Heart left ventricle (tissue), 16 donors: ENCODE data around the gene HTR4. TPM values are rescaled to one million over a fixed set of nuclear protein-coding genes. Genes with fewer than 3 reads are reported as not detected.
A peak's percentile ranks its signal among the peaks of the same experiment; 100 is the strongest.

Experiments used
- ATAC-seq, 4 donors: fragments of 200-7000 bp; cut with Tn5 transposase; one replicate each; pipeline ENCODE4 v1.9.1; 2020 to 2022; ENCODE audit warnings: moderate library complexity in 4 of 4, mild to moderate bottlenecking in 3 of 4, moderate number of reproducible peaks in 1 of 4
- DNase-seq, 5 donors: peaks; one replicate each; pipeline ENCODE4 v3.0.0-alpha.2; 2020
- H3K27ac ChIP-seq, 12 donors: fragments of 200-600 bp; sonication (generic) in 4 of 12; one replicate each; pipeline versions ENCODE4 v1.5.0 to v1.8.0; 2016 to 2022; ENCODE audit warnings: mild to moderate bottlenecking in 2 of 12
- H3K27me3 ChIP-seq, 9 donors: fragments of 200-600 bp; sonication (generic) in 2 of 9; one replicate each; pipeline versions ENCODE4 v1.5.1 to v1.8.0; 2016 to 2022; ENCODE audit warnings: mild to moderate bottlenecking in 3 of 9
- H3K36me3 ChIP-seq, 9 donors: fragments of 200-600 bp; sonication (generic) in 2 of 9; one replicate each; pipeline versions ENCODE4 v1.5.0 to v1.8.0; 2018 to 2022; ENCODE audit warnings: mild to moderate bottlenecking in 2 of 9
- H3K4me1 ChIP-seq, 12 donors: fragments of 200-600 bp; sonication (generic) in 4 of 12; one replicate each; pipeline versions ENCODE4 v1.5.0 to v1.8.0; 2016 to 2022; ENCODE audit warnings: mild to moderate bottlenecking in 3 of 12
- H3K4me3 ChIP-seq, 12 donors: fragments of 200-600 bp; sonication (generic) in 4 of 12; one replicate each; pipeline versions ENCODE4 v1.5.0 to v1.8.0; 2017 to 2022; ENCODE audit warnings: mild to moderate bottlenecking in 9 of 12, moderate library complexity in 4 of 12
- H3K9me3 ChIP-seq, 12 donors: fragments of 200-600 bp; sonication (generic) in 4 of 12; one replicate each; pipeline versions ENCODE4 v1.5.0 to v1.8.0; 2016 to 2022; ENCODE audit warnings: mild to moderate bottlenecking in 1 of 12
- POLR2A ChIP-seq, 2 donors: fragments of 450-650 bp; IDR thresholded peaks; one replicate each; pipeline ENCODE4 v1.6.1; 2017; ENCODE audit warnings: antibody characterized with exemption in 2 of 2, mild to moderate bottlenecking in 2 of 2, moderate library complexity in 2 of 2
- WGBS, 4 donors: extraction: QIAGEN DNeasy Blood & Tissue Kit in 2 of 4; methylation state at CpG; one replicate each; pipeline versions ENCODE4 v1.1.5 to v1.1.7; 2013 to 2018; 5-methylcytosine and 5-hydroxymethylcytosine counted together
- intact Hi-C, 10 donors: fragments of 100-400 bp; cut with DNase I; formaldehyde crosslinking; loops; one replicate each; pipeline versions ENCODE4 v1.11.1 to v1.14.2; 2022
- polyA plus RNA-seq, 2 donors: library from polyadenylated mRNA; stranded (reverse); fragments of 200-250 nt; gene quantifications; one replicate each; pipeline ENCODE4 v1.2.3, GENCODE V29; 2013
- total RNA-seq, 9 donors: library from RNA; depleted of rRNA in 2 of 9; stranded (reverse); fragments of >200 nt in 2 of 9; fragmentation: NEBNext Ultra II Directional in 3 of 9; extraction: Animal tissue kit (Norgen Biotek cat#: 25700) in 3 of 9; gene quantifications; one replicate each; pipeline versions ENCODE4 v1.1.0 to v1.2.4, GENCODE V29; 2016 to 2023
- TF ChIP-seq, protein P1 (sequence below), 12 donors: fragments of 200-600 bp; sonication (generic) in 4 of 12; IDR thresholded peaks; one replicate each; pipeline versions ENCODE4 v1.5.0 to v1.8.0; 2018 to 2022; ENCODE audit warnings: antibody characterized with exemption in 12 of 12, mild to moderate bottlenecking in 5 of 12
- donor health status: ischemic (EF 13 %, LVEDD 7.1; RV severe dilation, severe dysfunction).
- donor health status: healthy with polysubstance abuse.
- donor health status: DM: no; HTN: yes; CAD: no.
- donor health status: DM: no; HTN: no; CAD: no.
- donor health status: ischemic (EF 25% LVEDD 6.9; RV normal size, moderate dysfunction).
- donor health status: ischemic (EF 25% LVEDD 5.7; RV mildly dilated, moderate dysfunction).
- donor health status: healthy.
- donor health status: DM: yes; HTN: yes; CAD: no.
- donor health status: ischemic (EF 35%, LVEDD 5.7; RV mildly dilated, moderate dysfunction).
- donor health status: nonischemic (EF 11% LVEDD 7.7; RV severe dilation, severe dysfunction).
- donor health status: DM: yes; HTN: yes; CAD: no.
- donor health status: PGD.
- donor health status: ischemic (EF 29% LVEDD 5.4; RV normal size, mild dysfunction).
- donor health status: nonischemic (EF 23%, LVEDD 6.1; RV moderate dilation, normal function).

Gene HTR4
- total and polyA plus RNA-seq, 11 donors, result 0.11 to 1.6 (median 0.27) TPM; not detected in 4

DNA sequence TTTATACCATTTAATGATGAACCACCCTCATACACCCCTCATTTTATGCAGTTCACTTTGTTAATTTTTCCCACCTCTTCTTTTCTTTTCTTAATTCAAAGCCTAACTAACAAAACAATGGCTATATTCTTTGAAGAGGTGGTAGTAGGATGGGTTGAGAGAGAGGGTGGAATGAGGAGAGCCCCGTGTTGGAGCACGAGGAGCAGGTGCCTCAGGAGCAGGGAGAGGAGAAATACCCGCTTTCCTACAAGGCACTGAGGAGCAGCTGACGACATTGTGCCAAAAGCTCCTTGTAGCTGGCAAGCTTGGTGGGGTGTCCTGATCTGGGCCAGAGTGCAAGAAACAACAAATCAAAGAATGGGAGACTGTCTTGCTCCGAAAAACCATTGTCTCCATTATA lies 129.6 kb downstream of the HTR4 start:
- no peaks in the 10 kb centered on the region for H3K36me3 ChIP-seq
- peaks cover 0 to 11% (median 7%) of the 10 kb centered on the region in 12 donors for H3K9me3 ChIP-seq
- TF ChIP-seq, protein P1, sequence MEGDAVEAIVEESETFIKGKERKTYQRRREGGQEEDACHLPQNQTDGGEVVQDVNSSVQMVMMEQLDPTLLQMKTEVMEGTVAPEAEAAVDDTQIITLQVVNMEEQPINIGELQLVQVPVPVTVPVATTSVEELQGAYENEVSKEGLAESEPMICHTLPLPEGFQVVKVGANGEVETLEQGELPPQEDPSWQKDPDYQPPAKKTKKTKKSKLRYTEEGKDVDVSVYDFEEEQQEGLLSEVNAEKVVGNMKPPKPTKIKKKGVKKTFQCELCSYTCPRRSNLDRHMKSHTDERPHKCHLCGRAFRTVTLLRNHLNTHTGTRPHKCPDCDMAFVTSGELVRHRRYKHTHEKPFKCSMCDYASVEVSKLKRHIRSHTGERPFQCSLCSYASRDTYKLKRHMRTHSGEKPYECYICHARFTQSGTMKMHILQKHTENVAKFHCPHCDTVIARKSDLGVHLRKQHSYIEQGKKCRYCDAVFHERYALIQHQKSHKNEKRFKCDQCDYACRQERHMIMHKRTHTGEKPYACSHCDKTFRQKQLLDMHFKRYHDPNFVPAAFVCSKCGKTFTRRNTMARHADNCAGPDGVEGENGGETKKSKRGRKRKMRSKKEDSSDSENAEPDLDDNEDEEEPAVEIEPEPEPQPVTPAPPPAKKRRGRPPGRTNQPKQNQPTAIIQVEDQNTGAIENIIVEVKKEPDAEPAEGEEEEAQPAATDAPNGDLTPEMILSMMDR (IDR thresholded peaks at IDR 0.05), result no peak
- TF ChIP-seq POLR2A (IDR thresholded peaks at IDR 0.05), result no peak
- no peaks in the 10 kb centered on the region for H3K27me3 ChIP-seq
- H3K27ac ChIP-seq, result no peak overlapping the region
- no peak for ATAC-seq
- WGBS, 4 donors, result 74 to 91% (median 83%) methylated on average over 5 of the region's 5 CpGs
- H3K4me3 ChIP-seq, result no peak overlapping the region
- no peak for DNase-seq
- H3K4me1 ChIP-seq, result no peaks in the 10 kb centered on the region
- intact Hi-C loops, result no loop called here

DNA sequence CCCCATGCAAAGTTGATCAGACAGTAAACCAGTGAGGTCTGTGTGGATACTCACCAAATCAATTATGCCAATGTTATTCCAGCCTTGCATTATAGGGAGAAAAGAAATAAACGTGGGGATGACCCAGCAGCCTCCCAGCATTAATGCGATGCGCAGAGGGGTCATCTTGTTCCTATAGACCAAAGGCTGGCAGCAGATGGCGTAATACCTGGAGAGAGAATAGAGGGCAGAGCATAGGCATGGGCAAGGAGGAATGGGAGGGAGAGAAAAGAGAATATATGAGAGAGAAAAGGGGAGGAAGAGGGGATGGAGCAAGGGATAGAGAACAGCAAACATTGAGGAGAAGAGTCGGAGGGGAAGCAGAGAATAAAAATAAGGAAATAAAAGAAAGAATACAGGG lies 131.2 kb downstream of the HTR4 start:
- Histone ChIP-seq H3K27me3 (no peaks in the 10 kb centered on the region), H3K4me3 (no peak overlapping the region), H3K9me3 (no peaks in the 10 kb centered on the region), H3K4me1 (no peaks in the 10 kb centered on the region), H3K36me3 (no peaks in the 10 kb centered on the region), H3K27ac (no peak overlapping the region)
- 73 to 77% (median 74%) methylated on average over 5 of the region's 5 CpGs for WGBS, 4 donors
- ATAC-seq (no peak), DNase-seq (no peak)
- no peak for TF ChIP-seq POLR2A (IDR thresholded peaks at IDR 0.05)
- TF ChIP-seq, protein P1 (IDR thresholded peaks at IDR 0.05), result no peak
- intact Hi-C loops, result no loop called here

DNA sequence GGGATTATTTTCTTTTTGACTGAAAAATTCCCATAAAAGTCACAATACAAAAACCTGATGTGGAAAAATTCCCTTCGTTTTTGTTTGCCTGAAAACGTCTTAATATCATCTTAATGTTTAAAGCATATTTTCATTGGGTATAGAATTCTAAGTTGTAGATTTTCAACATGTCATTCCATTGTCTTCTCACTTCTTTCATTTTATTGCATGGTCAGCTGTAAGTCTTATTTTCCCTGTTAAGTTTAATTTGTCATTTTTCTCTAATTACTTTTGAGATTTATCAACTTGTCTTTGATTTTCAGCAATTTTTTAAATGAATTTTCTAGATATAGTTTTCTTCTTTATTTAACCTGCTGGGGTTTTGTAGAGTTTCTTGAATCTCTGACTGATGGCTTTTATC lies 138.9 kb downstream of the HTR4 start:
- Histone ChIP-seq H3K27me3 (no peaks in the 10 kb centered on the region), H3K4me3 (no peak overlapping the region), H3K36me3 (no peaks in the 10 kb centered on the region), H3K27ac (no peak overlapping the region), H3K4me1 (peaks cover 0 to 4% (median 0%) of the 10 kb centered on the region in 12 donors), H3K9me3 (peaks cover 0 to 10% (median 0%) of the 10 kb centered on the region in 12 donors)
- DNase-seq (no peak), ATAC-seq (no peak)
- intact Hi-C loops, result no loop called here
- no peak for TF ChIP-seq POLR2A (IDR thresholded peaks at IDR 0.05)
- TF ChIP-seq, protein P1 (IDR thresholded peaks at IDR 0.05), result no peak
- 54 to 79% (median 71%) methylated on average over 2 of the region's 2 CpGs for WGBS, 4 donors

GRCh38 chr5:148514344-148514743 lies 140.0 kb downstream of the HTR4 start:
- DNase-seq (no peak), ATAC-seq (peak in 1 of 4 donors; percentile 33)
- Histone ChIP-seq H3K9me3 (peaks cover 0 to 10% (median 0%) of the 10 kb centered on the region in 12 donors), H3K4me3 (no peak overlapping the region), H3K27me3 (no peaks in the 10 kb centered on the region), H3K36me3 (no peaks in the 10 kb centered on the region), H3K27ac (no peak overlapping the region), H3K4me1 (peaks cover 0 to 4% (median 0%) of the 10 kb centered on the region in 12 donors)
- TF ChIP-seq POLR2A (IDR thresholded peaks at IDR 0.05), result no peak
- TF ChIP-seq, protein P1 (IDR thresholded peaks at IDR 0.05), result no peak
- intact Hi-C loops, result no loop called here
